MCF 10A (cell line): ENCODE data around the gene MT2A. TPM values are rescaled to one million over a fixed set of nuclear protein-coding genes. Genes with fewer than 3 reads are reported as not detected.

Source experiments
- BruUV-seq: library from RNA; stranded (reverse); fragments of 400-500 nt; replicated peaks from 2 replicates; lab custom pipeline; 2021; lab: Mats Ljungman, UMichigan
- CTCF ChIA-PET: fragments of 300-600 bp; sonication (Branson Sonifier 250); formaldehyde crosslinking; extraction: SDS; loops from one replicate; lab custom pipeline; 2021; ENCODE audit warnings: antibody characterized with exemption, inconsistent platforms; lab: Yijun Ruan, JAX
- POLR2A ChIA-PET: fragments of 300-600, 350-650 bp; sonication (Branson Sonifier 250); formaldehyde crosslinking; extraction: SDS; loops from one replicate; lab custom pipeline; 2020; ENCODE audit warnings: antibody characterized with exemption, inconsistent platforms; lab: Yijun Ruan, JAX
- DNase-seq: peaks from one replicate; pipeline ENCODE4 v3.0.0-alpha.2; 2018; ENCODE audit not compliant: unreplicated experiment
- H3K27ac Mint-ChIP-seq: one replicate; pipeline ENCODE4 v1.8.0; 2022; ENCODE audit warnings: mild to moderate bottlenecking, low read depth, mixed read lengths; ENCODE audit not compliant: unreplicated experiment
- H3K27me3 Mint-ChIP-seq: one replicate; pipeline ENCODE4 v1.8.0; 2022; ENCODE audit warnings: mixed read lengths; ENCODE audit not compliant: insufficient read depth, unreplicated experiment
- H3K36me3 Mint-ChIP-seq: one replicate; pipeline ENCODE4 v1.8.0; 2022; ENCODE audit warnings: mild to moderate bottlenecking, moderate library complexity, mixed read lengths; ENCODE audit not compliant: insufficient read depth, unreplicated experiment
- H3K4me1 Mint-ChIP-seq: one replicate; pipeline ENCODE4 v1.8.0; 2022; ENCODE audit warnings: mixed read lengths; ENCODE audit not compliant: insufficient read depth, unreplicated experiment
- H3K4me3 Mint-ChIP-seq: one replicate; pipeline ENCODE4 v1.8.0; 2022; ENCODE audit warnings: mild to moderate bottlenecking, moderate library complexity, mixed read lengths; ENCODE audit not compliant: unreplicated experiment
- H3K9me3 Mint-ChIP-seq: one replicate; pipeline ENCODE4 v1.8.0; 2022; ENCODE audit warnings: mixed read lengths; ENCODE audit not compliant: unreplicated experiment
- intact Hi-C: fragments of 100-400 bp; cut with micrococcal nuclease; formaldehyde crosslinking; loops from 2 replicates; pipeline ENCODE4 v1.14.1; 2022
- total RNA-seq: library from RNA; stranded (reverse); gene quantifications from 2 replicates; pipeline ENCODE4 v1.2.3, GENCODE V29; 2022
- TF ChIP-seq, protein P1 (sequence below): fragments of 200-600 bp; IDR thresholded peaks from one replicate; pipeline ENCODE4 v1.8.0; 2022; ENCODE audit warnings: antibody characterized with exemption, mild to moderate bottlenecking; ENCODE audit not compliant: unreplicated experiment

MT2A gene
- total RNA-seq, 1 experiment from 2014 or later = 3,582 TPM

- POLR2A ChIA-PET = interaction anchor here (0.7 to 1.6 kb wide), 6 partner anchors 14 to 51 kb away, joined by 3 to 5 read pairs (median 4); partner anchors contain the start of genes MT1X and MT2A
- Mint-ChIP-seq H3K9me3 (no peaks in the 10 kb centered on the region), H3K4me3 (no peak overlapping the region), H3K27me3 (no peaks in the 10 kb centered on the region), H3K4me1 (peaks cover 20% of the 10 kb centered on the region), H3K27ac (no peak overlapping the region), H3K36me3 (no peaks in the 10 kb centered on the region)
- no peak for DNase-seq
- intact Hi-C loops = no loop called here
- TF ChIP-seq, protein P1, sequence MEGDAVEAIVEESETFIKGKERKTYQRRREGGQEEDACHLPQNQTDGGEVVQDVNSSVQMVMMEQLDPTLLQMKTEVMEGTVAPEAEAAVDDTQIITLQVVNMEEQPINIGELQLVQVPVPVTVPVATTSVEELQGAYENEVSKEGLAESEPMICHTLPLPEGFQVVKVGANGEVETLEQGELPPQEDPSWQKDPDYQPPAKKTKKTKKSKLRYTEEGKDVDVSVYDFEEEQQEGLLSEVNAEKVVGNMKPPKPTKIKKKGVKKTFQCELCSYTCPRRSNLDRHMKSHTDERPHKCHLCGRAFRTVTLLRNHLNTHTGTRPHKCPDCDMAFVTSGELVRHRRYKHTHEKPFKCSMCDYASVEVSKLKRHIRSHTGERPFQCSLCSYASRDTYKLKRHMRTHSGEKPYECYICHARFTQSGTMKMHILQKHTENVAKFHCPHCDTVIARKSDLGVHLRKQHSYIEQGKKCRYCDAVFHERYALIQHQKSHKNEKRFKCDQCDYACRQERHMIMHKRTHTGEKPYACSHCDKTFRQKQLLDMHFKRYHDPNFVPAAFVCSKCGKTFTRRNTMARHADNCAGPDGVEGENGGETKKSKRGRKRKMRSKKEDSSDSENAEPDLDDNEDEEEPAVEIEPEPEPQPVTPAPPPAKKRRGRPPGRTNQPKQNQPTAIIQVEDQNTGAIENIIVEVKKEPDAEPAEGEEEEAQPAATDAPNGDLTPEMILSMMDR = no peak
- CTCF ChIA-PET = interaction anchor here (0.7 to 1.3 kb wide), 2 partner anchors 8 to 10 kb away, joined by 4 to 5 read pairs; partner anchors contain the start of gene MT1E
- BruUV-seq = no TSS peak
Measured at GRCh38 chr16:56633535-56633934, 25.2 kb downstream of the MT2A start.

DNA sequence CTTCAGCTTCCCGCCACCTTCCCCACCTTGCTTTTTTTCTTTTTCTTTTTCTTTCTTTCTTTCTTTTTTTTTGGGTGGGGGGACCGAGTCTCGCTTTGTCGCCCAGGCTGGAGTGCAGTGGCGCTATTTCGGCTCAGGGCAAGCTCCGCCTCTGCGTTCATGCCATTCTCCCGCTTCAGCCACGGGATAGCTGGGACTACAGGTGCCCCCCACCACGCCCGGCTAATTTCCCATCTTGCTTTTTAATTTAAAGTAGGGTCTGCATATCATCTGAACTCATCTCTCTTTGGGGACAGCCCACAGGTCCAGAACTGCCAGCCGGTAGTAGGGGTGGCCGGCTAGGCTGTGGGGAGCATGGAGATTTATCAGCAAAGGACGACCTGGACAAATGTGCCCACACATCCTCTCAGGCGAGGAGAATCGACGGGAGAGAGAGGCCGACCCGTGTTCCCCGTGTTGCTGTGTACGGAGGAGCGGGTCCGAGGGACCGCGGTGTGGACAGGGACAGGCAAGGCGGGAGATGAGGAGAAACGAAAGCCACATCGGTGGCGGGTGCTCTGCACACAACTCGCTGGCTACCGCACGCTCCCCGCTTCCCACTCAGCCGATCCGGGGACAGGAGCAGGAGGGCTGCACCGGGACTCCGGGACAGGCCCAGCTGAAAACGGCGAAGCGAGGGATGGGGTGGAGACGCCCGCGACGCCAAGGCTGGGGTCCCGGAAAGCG, 26.5 kb downstream of the MT2A start:
- Mint-ChIP-seq H3K4me3 (no peak overlapping the region), H3K9me3 (no peaks in the 10 kb centered on the region), H3K27me3 (no peaks in the 10 kb centered on the region), H3K4me1 (peaks cover 16% of the 10 kb centered on the region), H3K36me3 (no peaks in the 10 kb centered on the region), H3K27ac (peak overlapping the region; percentile 29)
- no TSS peak for BruUV-seq
- TF ChIP-seq, protein P1 = no peak
- DNase-seq = no peak
- ChIA-PET CTCF (interaction anchor here (1.3 kb wide), 1 partner anchor 9 kb away, joined by 5 read pairs; the partner anchor contains the start of gene MT1E), POLR2A (interaction anchor here (1.6 kb wide), 1 partner anchor 12 kb away, joined by 4 read pairs; no protein-coding TSS in a partner anchor)
- intact Hi-C loops = no loop called here

GRCh38 chr16:56635441-56635967, 27.1 kb downstream of the MT2A start:
- peaks cover 16% of the 10 kb centered on the region for H3K4me1 Mint-ChIP-seq
- CTCF ChIA-PET = interaction anchor here (1.6 kb wide), 1 partner anchor 31 kb away, joined by 7 read pairs; no protein-coding TSS in a partner anchor
- H3K9me3 Mint-ChIP-seq = no peaks in the 10 kb centered on the region
- H3K36me3 Mint-ChIP-seq = no peaks in the 10 kb centered on the region
- H3K4me3 Mint-ChIP-seq = no peak overlapping the region
- intact Hi-C loops = no loop called here
- TF ChIP-seq, protein P1 = no peak
- H3K27ac Mint-ChIP-seq = no peak overlapping the region
- no peak for DNase-seq
- H3K27me3 Mint-ChIP-seq = no peaks in the 10 kb centered on the region
- POLR2A ChIA-PET = interaction anchor here (2.0 kb wide), 1 partner anchor 29 kb away, joined by 4 read pairs; no protein-coding TSS in a partner anchor
- BruUV-seq = no TSS peak
